Measurements from ENCODE around the gene SH2D4B.

SH2D4B gene

GRCh38 chr10:80504158-80504811, 33.4 kb upstream of the SH2D4B start:
- DNase-seq (ENCODE audit: low spot score) = no peak

- DNase-seq (ENCODE audit: low spot score) = no peak
Measured at GRCh38 chr10:80504897-80505465, 32.7 kb upstream of the SH2D4B start.

DNA sequence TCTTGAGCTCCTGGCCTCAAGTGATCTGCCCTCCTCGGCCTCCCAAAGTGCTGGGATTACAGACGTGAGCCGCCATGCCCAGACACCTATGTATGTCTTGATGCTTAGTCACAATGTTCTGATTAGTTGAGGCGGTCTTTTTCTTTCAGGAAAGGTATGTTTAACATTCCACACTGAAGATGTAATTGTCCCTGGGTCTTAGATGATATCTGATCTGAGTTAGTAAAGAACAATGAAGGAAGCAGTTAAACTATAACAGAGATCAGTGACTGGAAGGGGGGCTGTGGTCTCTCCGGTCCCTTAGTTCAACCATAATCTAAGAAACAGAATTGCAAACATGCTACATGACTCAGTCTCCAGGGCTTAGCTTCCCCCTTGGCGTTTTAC, 31.5 kb upstream of the SH2D4B start:
- no peak for DNase-seq (ENCODE audit: low spot score)

DNA sequence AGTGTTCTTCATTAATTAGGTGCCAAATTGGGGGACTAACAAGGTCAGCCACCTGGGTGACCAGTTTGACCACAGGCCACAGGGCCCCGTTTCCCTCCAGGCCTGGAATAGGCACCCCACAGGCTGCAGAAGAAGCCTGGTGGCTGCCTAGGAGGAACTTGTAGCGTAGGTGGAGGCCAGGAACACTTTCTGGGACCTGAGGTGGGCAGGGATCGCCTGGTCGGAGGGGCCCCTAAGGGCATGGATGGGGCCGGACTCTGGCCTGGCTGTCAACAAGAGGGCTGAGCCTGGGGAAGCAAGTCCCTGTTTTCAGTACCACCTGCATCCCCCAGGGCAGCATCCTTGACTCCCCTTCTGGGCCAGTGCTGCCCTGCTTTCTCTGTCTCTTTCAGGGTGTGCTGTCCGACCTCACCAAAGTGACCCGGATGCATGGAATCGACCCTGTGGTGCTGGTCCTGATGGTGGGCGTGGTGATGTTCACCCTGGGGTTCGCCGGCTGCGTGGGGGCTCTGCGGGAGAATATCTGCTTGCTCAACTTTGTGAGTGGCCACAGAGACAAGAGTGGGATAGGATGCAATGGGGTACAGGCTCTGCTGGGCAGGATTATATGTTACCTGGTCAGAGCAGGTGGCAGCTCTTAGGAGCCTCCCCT, 30.7 kb upstream of the SH2D4B start:
- no peak for DNase-seq (ENCODE audit: low spot score)

- DNase-seq (ENCODE audit: low spot score) = no peak
Measured at GRCh38 chr10:80509108-80509402, 28.6 kb upstream of the SH2D4B start.

DNA sequence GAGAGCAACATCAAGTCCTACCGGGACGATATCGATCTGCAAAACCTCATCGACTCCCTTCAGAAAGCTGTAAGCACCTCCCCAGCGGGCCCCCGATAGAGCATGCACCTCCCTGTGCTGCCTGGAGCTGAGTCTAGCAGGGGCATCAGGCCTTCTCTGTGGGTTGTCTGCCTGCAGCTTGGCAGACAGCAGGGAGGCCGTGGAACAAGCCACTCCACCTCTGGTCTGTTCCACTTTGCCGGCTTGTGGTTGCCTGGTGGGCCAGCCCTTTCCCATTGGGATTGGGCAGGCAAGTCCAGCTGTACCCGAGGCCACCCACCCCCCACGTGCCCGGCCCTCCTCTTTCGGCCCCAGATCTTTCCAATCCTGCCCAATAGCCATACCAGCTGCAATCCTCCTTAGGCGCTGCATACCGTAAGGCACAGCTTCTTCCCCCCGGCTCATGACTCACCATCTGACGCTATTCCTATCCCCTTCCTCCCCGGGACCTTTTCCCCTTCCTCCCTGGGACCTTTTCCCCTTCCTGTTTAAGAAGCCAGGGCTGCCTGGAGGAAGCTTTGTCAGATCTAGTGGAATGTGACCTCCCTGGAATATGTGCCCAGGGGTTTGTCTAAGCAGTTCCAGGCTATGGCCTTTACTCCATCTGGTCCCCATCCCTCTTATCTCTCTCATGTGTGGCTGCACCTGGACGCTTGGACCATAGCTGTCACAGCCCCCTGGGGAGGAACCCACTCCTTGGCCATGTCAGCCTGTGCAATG, 28.1 kb upstream of the SH2D4B start:
- DNase-seq (ENCODE audit: low spot score) = peak; percentile 64

DNA sequence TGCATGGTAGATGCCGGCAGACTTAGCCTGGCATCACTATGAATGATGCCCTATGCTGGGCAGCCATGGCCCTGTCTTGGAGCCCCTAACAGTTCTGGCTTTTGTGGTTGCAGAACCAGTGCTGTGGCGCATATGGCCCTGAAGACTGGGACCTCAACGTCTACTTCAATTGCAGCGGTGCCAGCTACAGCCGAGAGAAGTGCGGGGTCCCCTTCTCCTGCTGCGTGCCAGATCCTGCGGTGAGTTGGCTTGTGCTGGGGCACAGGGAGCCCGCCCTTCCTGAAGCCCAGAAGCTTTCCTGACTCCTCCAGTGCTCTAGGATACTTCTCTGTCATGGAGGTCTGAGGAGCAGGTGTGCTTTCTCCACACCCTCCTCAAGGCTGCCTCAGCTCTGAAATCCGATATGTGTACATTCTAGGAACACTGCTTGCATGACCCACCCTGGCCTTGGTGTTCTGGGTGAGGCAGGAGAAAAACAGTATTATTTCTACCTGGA, 25.6 kb upstream of the SH2D4B start:
- DNase-seq (ENCODE audit: low spot score) = no peak

DNA sequence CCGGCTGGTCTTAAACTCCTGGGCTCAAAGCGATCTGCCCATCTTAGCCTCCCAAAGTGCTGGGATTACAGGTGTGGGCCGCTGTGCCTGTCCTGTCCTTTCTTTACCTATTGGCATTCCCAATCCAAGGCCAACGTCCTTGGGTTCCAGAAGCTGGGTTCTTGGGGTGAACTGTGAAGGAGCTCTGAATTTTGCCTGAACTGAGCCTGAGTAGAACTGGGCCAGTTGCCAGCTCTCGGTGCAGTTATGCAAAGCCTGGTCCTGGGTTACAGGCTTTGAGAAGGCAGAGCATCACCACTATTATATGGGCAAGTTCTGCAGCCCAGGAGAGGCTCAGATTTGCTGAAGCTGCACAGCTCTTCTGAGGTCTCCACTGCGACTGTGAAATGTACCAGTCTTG, 24.6 kb upstream of the SH2D4B start:
- DNase-seq (ENCODE audit: low spot score) = no peak

GRCh38 chr10:80515511-80515910, 22.2 kb upstream of the SH2D4B start:
- no peak for DNase-seq (ENCODE audit: low spot score)

GRCh38 chr10:80515941-80516340, 21.8 kb upstream of the SH2D4B start:
- DNase-seq (ENCODE audit: low spot score) = no peak

DNA sequence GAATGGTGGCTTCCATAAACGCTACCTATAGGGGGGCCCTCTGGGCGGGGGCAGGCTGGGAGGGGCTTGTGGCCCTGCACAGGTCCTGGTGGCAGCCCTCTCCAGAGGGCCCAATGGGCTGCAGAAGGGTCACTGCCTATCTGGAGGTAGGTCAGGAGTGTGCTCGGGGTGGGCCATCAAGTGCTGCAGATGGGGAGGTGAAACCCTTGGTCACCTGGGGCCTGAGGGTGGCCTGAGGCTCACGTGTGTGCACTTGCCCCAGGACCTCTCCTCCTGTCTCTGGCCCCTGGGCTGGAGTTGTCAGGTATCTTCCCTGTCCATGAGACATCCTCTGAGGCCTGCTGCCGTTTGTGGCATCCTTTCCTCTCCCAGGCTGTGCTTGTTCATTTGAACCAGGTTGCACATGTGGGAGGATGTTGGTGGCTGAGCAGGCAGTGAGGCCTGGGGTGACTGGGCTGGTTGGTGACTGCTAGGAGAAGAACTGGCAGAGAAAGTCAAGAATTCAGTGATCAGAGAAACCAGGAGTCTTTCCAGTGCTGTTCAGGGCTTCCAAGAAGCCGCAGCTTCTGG, 21.1 kb upstream of the SH2D4B start:
- no peak for DNase-seq (ENCODE audit: low spot score)

DNA sequence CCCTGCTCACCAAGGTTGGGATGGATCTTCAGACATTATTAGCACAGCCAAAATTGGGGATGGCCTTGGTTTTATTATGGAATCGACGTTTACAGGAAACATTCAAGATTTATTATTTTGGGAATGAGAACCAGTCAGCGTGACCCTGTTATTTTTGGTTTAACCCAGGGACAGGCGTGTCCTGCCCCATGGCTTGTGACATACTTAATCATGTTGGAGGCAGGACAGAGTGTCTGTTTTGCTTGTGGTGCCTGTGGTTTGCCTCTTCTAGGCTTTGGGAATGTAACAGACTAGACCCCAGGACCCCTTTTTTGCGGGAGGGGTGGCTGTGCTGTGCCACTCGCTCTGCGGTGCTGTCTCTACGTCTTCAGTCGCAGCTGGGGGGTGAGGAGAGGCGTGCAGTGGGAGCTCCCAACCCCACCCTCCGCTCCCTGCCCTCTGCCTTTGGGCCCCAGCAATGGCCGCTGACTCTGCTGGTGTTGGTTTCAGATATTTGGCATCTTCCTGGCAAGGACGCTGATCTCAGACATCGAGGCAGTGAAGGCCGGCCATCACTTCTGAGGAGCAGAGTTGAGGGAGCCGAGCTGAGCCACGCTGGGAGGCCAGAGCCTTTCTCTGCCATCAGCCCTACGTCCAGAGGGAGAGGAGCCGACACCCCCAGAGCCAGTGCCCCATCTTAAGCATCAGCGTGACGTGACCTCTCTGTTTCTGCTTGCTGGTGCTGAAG, 20.1 kb upstream of the SH2D4B start:
- no peak for DNase-seq (ENCODE audit: low spot score)

GRCh38 chr10:80518143-80518806, 19.4 kb upstream of the SH2D4B start:
- DNase-seq (ENCODE audit: low spot score) = no peak

DNA sequence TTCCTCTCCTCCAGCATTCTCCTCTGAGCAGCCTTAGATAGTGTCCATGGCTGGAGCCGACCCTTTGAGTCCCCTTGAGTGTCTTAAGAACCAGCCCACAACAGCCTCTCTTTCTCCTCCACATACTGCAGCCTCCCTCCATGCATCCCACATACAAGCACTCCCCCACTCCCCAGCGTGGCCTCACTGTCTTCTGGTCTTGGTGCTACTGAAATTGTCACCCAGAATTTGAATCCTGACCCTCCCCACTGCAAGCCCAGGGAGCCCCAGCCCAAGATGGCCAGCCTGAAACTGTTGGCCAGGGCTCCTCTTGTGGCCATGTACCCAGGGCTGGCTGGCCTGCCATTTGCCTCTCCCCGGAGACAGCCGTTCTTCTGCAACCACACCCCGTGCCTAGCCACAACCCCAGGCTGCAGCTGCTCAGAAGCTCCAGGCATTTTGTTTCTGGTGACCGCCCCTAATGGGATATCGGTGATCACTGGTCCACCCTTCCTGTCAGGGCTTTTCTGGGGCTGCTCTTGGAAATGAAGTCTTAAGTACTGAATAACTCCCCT, 18.8 kb upstream of the SH2D4B start:
- DNase-seq (ENCODE audit: low spot score) = no peak

- DNase-seq (ENCODE audit: low spot score) = no peak
Measured at GRCh38 chr10:80519936-80520650, 17.6 kb upstream of the SH2D4B start.

- DNase-seq (ENCODE audit: low spot score) = no peak
Measured at GRCh38 chr10:80520661-80521470, 16.8 kb upstream of the SH2D4B start.

- DNase-seq (ENCODE audit: low spot score) = no peak
Measured at GRCh38 chr10:80522756-80523363, 14.8 kb upstream of the SH2D4B start.

DNA sequence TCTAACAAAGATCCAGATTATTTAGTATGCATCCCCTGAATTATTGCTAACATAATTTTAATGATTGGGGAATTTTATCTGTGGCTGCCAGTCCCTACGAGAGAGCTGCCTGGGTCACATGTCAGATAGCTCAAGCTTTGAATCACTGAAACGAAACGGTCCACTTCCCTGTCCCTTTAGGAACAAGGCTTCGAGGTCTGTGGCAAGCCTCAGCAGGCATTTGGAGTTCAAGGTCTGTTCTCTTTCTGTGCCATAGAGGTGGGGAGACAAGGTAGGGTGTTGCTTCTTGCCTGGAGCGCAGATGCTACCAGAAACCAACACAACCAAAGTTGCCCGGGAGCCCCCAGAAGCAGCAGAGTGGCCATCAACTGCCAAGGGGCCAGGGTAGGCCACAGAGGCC, 13.9 kb upstream of the SH2D4B start:
- DNase-seq (ENCODE audit: low spot score) = no peak

All from GM03348 (cell line).